OCI-LY1 (cell line): ENCODE measurements around the gene TAB2.

Experiments
- H2AFZ ChIP-seq: fragments of 200-600 bp; sonication (generic), shearing (Covaris generic); 2 replicates; pipeline ENCODE4 v1.6.0; 2014; ENCODE audit warnings: antibody characterized with exemption, mild to moderate bottlenecking, low read length
- H3F3A ChIP-seq: fragments of 200-600 bp; sonication (generic), shearing (Covaris generic); 2 replicates; pipeline ENCODE4 v1.6.0; 2014; ENCODE audit warnings: mild to moderate bottlenecking, antibody characterized with exemption, low read length, moderate library complexity; ENCODE audit not compliant: insufficient read depth
- H3K27ac ChIP-seq: fragments of 200-600 bp; sonication (generic); 2 replicates; pipeline ENCODE4 v1.5.1; 2014; ENCODE audit warnings: low read length, mixed run types, mild to moderate bottlenecking, low read depth; ENCODE audit not compliant: poor library complexity, severe bottlenecking
- H3K27me3 ChIP-seq: fragments of 200-600 bp; sonication (generic); 2 replicates; pipeline ENCODE4 v1.6.0; 2014; ENCODE audit warnings: antibody characterized with exemption, mild to moderate bottlenecking, low read length, moderate library complexity; ENCODE audit not compliant: insufficient read depth
- H3K36me3 ChIP-seq: fragments of 200-600 bp; sonication (generic); 2 replicates; pipeline ENCODE4 v1.6.1; 2014; ENCODE audit warnings: mild to moderate bottlenecking, antibody characterized with exemption, low read length, moderate library complexity, mixed read lengths; ENCODE audit not compliant: insufficient read depth
- H3K4me1 ChIP-seq: fragments of 200-600 bp; sonication (generic); 2 replicates; pipeline ENCODE4 v1.5.1; 2014; ENCODE audit warnings: mild to moderate bottlenecking, low read length, moderate library complexity; ENCODE audit not compliant: insufficient read depth, severe bottlenecking
- H3K4me2 ChIP-seq: fragments of 200-600 bp; sonication (generic), shearing (Covaris generic); 2 replicates; pipeline ENCODE4 v1.6.1; 2014; ENCODE audit warnings: low read length
- H3K4me3 ChIP-seq: fragments of 200-600 bp; sonication (generic); 2 replicates; pipeline ENCODE4 v1.5.1; 2014; ENCODE audit warnings: low read length, low read depth, mild to moderate bottlenecking, mixed read lengths; ENCODE audit not compliant: poor library complexity, severe bottlenecking
- H3K79me2 ChIP-seq: fragments of 200-600 bp; shearing (Covaris generic); 2 replicates; pipeline ENCODE4 v1.6.1; 2016; ENCODE audit warnings: mixed run types, low read length, mixed read lengths; ENCODE audit not compliant: insufficient read depth
- H3K9ac ChIP-seq: fragments of 200-600 bp; sonication (generic), shearing (Covaris generic); 2 replicates; pipeline ENCODE4 v1.6.1; 2014; ENCODE audit warnings: mild to moderate bottlenecking, low read length, mixed read lengths
- H3K9me2 ChIP-seq: fragments of 200-600 bp; sonication (generic), shearing (Covaris generic); 2 replicates; pipeline ENCODE4 v1.6.1; 2014; ENCODE audit warnings: low read depth, mild to moderate bottlenecking, low read length, mixed read lengths
- H3K9me3 ChIP-seq: fragments of 200-600 bp; shearing (Covaris generic); 2 replicates; pipeline ENCODE4 v1.6.1; 2014; ENCODE audit warnings: low read length, mixed read lengths
- H4K20me1 ChIP-seq: fragments of 200-600 bp; sonication (generic), shearing (Covaris generic); 2 replicates; pipeline ENCODE4 v1.6.0; 2016; ENCODE audit warnings: mild to moderate bottlenecking, low read length; ENCODE audit not compliant: insufficient read depth
- CTCF ChIP-seq: fragments of 200-600 bp; sonication (generic), shearing (Covaris generic); IDR thresholded peaks from 2 replicates; pipeline ENCODE4 v1.5.1; 2017; ENCODE audit warnings: mild to moderate bottlenecking, antibody characterized with exemption, low read length, moderate library complexity, mixed read lengths
- EZH2 ChIP-seq: fragments of 200-600 bp; sonication (generic), shearing (Covaris generic); IDR thresholded peaks from 2 replicates; pipeline ENCODE4 v1.8.0; 2017; ENCODE audit warnings: borderline replicate concordance, mixed run types, mild to moderate bottlenecking, antibody characterized with exemption, low read length, moderate library complexity, mixed read lengths

TAB2 gene

GRCh38 chr6:149305372-149305771, 12.1 kb upstream of the TAB2 start:
- no peak overlapping the region for H3K4me2 ChIP-seq

GRCh38 chr6:149306967-149307366, 10.5 kb upstream of the TAB2 start:
- Histone ChIP-seq H3K36me3 (no peaks in the 10 kb centered on the region), H3K4me1 (no peaks in the 10 kb centered on the region), H3F3A (no peaks in the 10 kb centered on the region), H3K27ac (no peak overlapping the region), H3K4me3 (no peak overlapping the region), H3K9me3 (no peaks in the 10 kb centered on the region), H4K20me1 (no peaks in the 10 kb centered on the region), H3K4me2 (no peak overlapping the region), H3K9me2 (no peaks in the 10 kb centered on the region), H3K27me3 (no peaks in the 10 kb centered on the region), H3K79me2 (no peaks in the 10 kb centered on the region), H2AFZ (no peak overlapping the region), H3K9ac (no peak overlapping the region)
- TF ChIP-seq CTCF, result no peak
- TF ChIP-seq EZH2, result no peak

More at GRCh38 chr6:149305372-149305771, 12.1 kb upstream of the TAB2 start:
- Histone ChIP-seq H3K9me3 (no peaks in the 10 kb centered on the region), H3K9me2 (no peaks in the 10 kb centered on the region), H3K4me3 (no peak overlapping the region), H3F3A (no peaks in the 10 kb centered on the region), H3K27ac (no peak overlapping the region), H3K27me3 (no peaks in the 10 kb centered on the region), H3K4me1 (no peaks in the 10 kb centered on the region), H4K20me1 (no peaks in the 10 kb centered on the region), H2AFZ (no peak overlapping the region), H3K9ac (no peak overlapping the region), H3K36me3 (no peaks in the 10 kb centered on the region), H3K79me2 (no peaks in the 10 kb centered on the region)
- TF ChIP-seq EZH2, result no peak
- TF ChIP-seq CTCF, result no peak

GRCh38 chr6:149311293-149311692, 6.2 kb upstream of the TAB2 start:
- no peaks in the 10 kb centered on the region for H3K9me2 ChIP-seq
- no peaks in the 10 kb centered on the region for H3K79me2 ChIP-seq
- peaks cover 2% of the 10 kb centered on the region for H3K4me1 ChIP-seq
- no peaks in the 10 kb centered on the region for H3K27me3 ChIP-seq
- no peak overlapping the region for H3K4me3 ChIP-seq
- no peaks in the 10 kb centered on the region for H3K9me3 ChIP-seq
- no peak overlapping the region for H3K9ac ChIP-seq
- H4K20me1 ChIP-seq, result no peaks in the 10 kb centered on the region
- H2AFZ ChIP-seq, result no peak overlapping the region
- no peaks in the 10 kb centered on the region for H3F3A ChIP-seq
- no peak overlapping the region for H3K27ac ChIP-seq
- no peaks in the 10 kb centered on the region for H3K36me3 ChIP-seq
- H3K4me2 ChIP-seq, result no peak overlapping the region
- TF ChIP-seq CTCF (no peak), EZH2 (no peak)
